HG03108 (cell line): ENCODE measurements around the gene MYRFL.
"Not testable (repeated sequence)": the region's sequence is repeated elsewhere in the genome, so short reads cannot be mapped to it uniquely, and the experiment has no call there.

ENCODE experiments used
- ATAC-seq: cut with Tn5 transposase; IDR thresholded peaks from one replicate; pipeline ENCODE4 v1.9.1; 2021; ENCODE audit warnings: moderate library complexity; ENCODE audit not compliant: unreplicated experiment

Gene MYRFL

GRCh38 chr12:69985656-69986055 lies 160.6 kb downstream of the MYRFL start:
- ATAC-seq, result peak; percentile 74

DNA sequence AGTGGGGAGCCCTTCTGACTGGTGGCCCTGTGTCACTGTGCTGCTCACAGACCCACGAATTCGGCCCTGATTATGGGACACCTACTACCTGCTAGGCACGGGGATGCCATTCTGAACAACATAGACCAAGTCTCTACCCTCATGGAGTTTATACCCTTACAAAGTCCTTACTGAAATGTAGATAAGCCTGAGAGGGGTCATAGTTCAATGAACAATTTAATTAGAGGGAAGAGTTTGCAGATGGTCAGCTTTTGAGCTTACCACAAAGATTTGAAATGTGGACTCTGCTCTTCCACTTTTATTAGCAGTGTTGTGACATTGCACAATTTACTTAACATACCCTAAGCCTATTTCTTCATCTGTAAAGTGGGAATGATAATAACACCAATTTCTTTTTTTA lies 161.1 kb downstream of the MYRFL start:
- ATAC-seq, result no peak

- ATAC-seq, result no peak
These were observed 162.6 kb downstream of the MYRFL start for GRCh38 chr12:69987579-69988091.

- ATAC-seq, result no peak
These were observed 163.7 kb downstream of the MYRFL start for GRCh38 chr12:69988481-69989321.

DNA sequence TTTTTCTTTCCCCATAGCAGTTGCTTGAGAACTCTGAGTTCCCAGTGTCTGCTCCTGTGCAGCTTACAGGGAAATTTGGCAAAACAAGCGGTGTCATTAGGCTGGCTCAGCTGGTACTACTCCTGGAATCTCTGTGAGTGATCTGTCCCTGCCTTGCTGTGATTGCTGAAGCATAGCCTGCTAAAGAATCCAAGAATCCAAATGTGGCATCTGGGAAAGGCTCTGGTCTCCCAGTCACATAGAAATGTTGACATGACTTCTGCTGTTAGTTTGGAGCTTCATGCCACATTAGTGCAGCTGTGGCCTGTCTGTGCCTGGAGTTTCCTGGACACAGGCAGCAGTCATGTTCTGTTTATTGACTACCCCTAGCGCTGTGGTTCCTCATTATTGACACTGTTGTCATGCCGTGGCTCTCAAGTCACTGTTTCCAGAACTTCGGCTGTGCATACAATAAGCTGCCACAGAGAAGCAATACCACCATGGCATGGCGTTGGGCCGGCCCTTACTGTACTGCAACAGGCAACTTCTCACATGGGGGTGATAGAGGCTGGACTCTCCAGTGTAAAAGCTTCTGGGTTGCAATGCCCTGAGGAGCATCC lies 166.8 kb downstream of the MYRFL start:
- no peak for ATAC-seq

- no peak for ATAC-seq
These were observed 168.4 kb downstream of the MYRFL start for GRCh38 chr12:69993433-69993832.

DNA sequence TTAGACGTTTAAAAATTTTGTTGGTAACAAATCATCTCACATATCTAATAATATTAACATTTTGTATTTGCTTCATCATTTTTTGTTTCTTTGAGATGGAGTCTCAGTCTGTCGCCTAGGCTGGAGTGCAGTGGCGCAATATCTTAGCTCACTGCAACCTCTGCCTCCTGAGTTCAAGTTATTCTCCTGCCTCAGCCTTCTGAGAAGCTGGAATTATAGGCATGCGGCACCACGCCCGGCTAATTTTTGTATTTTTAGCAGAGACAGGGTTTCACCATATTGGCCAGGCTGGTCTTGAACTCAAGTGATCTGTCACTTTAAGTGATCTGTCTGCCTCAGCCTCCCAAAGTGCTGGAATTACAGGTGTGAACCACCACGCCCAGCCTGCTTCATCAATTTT lies 169.1 kb downstream of the MYRFL start:
- ATAC-seq, result not testable (repeated sequence)

DNA sequence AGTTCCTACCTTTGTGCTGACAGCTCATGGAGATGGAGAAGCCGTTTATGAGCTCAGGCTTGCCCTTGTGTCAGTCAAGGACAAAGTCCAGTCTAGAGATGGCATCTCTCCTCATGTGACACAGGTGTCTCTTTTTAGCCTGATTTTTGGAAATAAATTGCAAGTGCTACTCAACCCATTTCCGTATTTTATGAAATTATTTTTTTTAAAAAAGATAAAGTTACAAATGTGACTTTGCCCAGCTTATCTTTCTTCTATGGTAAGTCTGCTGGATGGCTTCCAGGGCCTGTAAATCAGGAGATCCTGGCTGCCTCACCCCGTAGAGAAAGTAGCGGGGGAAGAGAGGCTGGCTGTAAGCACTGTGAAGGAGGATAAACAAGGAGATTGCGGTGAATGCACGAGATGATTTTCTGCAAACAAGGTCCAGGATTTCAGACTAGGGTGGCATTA lies 169.7 kb downstream of the MYRFL start:
- no peak for ATAC-seq

- ATAC-seq, result no peak
These were observed 171.2 kb downstream of the MYRFL start for GRCh38 chr12:69996241-69996640.

- no peak for ATAC-seq
These were observed 171.7 kb downstream of the MYRFL start for GRCh38 chr12:69996722-69997121.

DNA sequence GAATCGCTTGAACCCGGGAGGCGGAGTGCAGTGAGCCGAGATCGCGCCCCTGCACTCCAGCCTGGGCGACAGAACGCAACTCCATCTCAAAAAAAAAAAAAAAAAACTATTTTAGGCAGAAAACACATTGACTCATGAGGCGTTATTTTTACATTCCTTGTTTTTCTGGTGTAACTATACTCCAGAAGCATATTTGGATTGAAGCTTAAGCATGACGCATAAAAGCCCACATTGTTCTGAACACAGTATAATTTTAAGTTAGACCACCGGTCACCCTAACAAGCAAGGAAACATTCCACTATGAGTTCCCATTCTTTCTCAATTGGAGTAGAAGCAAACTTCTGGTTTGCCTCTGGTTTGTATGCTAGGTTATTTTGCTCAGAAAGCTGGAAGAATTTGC lies 173.0 kb downstream of the MYRFL start:
- ATAC-seq, result no peak

GRCh38 chr12:69998922-69999321 lies 173.9 kb downstream of the MYRFL start:
- no peak for ATAC-seq

DNA sequence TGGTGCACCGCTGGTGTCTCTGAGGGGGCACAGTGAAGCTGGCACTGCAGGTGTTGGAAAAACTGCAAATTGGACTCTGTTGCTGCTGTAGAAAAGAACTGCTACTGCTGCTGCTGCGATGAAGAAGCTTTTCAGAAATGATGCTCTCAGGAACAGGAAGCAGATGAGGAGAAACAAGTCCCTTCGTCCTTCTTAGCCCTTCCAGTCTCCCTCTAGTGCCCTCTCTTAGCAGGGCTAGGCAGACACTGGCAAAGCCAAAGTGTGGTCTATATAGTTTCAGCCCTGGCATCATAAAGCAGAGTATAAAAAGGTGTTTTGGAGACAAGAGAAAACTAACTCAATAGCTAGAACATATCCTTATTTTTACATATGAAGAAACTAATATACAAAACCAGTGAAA lies 174.5 kb downstream of the MYRFL start:
- no peak for ATAC-seq

DNA sequence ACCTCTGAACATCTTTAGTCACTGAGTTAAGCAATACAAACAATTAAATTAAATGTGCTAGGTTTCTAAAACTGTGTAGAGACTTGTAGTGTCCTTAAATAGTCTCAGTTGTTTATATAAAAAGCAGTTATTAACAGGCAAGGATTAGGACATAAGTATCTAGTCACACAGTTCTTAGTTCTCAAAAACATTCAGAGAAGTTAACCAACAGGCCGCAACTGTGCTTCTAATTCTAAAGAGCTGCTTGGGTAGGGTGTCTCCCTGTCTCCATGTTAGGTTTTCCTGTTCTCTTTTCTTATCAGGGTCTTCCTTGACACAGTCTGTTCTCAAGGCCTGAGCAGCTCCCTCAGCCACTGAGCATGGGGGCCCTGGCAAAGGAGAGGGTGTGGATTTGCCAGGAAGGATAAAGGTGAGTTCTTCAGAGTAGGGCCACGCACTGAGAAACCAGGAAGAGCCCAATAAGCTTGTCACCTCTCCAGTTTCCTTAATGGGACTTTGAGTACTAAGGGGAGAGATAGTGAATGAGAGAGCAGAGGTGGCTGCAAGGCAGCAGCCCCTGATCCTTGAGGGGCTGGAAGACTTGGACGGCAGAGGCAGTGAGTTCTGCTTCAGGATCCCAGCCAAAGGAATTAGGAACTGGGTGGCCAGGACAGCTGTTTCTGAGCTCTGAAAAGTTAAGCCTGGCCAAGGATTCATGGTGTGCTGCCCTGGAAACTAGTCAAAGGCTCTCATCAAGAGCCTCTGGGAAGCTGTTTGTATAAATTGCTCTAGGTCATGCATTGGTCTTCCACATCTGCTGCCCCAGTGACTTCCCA lies 177.3 kb downstream of the MYRFL start:
- no peak for ATAC-seq

DNA sequence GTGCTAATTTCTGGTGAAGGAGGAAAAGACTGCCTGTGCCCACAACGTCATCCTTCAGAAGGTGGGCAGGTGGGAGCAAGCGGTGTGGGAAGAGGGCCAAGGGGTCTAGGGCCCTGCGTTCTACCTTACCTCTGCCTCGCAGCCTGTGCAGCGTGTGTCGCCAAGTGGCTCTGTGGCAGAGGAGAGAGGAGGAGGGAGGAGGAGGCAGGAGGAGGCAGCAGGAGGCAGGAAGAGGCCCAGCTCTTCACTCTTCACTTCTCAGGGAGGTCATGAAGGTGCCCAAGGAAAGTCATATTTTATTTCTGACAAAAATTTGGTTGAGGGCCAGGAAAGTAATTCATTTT lies 177.9 kb downstream of the MYRFL start:
- no peak for ATAC-seq

DNA sequence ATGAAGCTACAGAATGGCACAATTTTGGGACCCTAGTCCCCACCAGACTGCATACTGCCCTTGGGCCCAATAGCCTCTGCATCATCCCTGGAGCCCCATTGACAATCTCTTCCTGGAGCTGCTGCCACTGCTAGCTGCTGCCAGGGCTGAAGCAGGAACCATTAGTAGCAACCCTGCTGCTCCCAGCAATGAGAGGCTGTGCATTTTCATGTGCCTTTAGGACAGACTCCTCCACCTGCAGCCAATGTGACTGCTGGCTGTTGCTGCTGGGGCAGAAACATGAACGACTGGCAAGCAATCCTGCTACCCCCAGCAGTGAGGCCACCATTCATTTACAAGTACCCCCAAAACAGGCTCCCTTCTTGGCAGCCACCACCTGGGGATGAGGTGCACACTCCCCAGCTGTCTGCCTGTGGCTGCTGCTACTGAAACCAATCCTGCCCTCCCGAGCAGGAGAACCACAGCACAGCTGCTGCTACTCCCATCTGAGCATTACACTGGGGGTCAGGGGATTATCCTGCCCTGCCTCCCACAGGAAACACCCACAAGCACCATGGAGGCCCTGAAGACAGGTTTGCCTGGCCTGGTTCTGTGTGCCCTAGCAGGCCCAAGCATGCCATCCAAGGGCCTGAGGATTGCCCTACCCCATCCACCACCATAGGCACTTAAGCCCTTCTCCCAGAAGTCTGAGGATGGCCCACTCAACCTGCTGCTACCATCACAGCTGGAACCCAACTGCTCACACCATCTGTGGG lies 181.0 kb downstream of the MYRFL start:
- ATAC-seq, result no peak

- no peak for ATAC-seq
These were observed 181.6 kb downstream of the MYRFL start for GRCh38 chr12:70006619-70006973.

GRCh38 chr12:70007687-70008086 lies 182.7 kb downstream of the MYRFL start:
- ATAC-seq, result no peak
